A172 (cell line): Measurements from ENCODE around the gene PAM. TPM values are rescaled to one million over a fixed set of nuclear protein-coding genes. Genes with fewer than 3 reads are reported as not detected.
A peak's percentile ranks its signal among the peaks of the same experiment; 100 is the strongest.
"Not testable (repeated sequence)": the region's sequence is repeated elsewhere in the genome, so short reads cannot be mapped to it uniquely, and the experiment has no call there.

Experiments used
- DNase-seq: peaks from one replicate; pipeline ENCODE4 v3.0.0-alpha.2; 2015; ENCODE audit warnings: low spot score
- total RNA-seq: library from RNA; depleted of rRNA; stranded (reverse); fragments of >200 nt; shearing (Covaris generic); gene quantifications from 2 replicates; pipeline ENCODE4 v1.2.3, GENCODE V29; 2014

PAM gene
- total RNA-seq, 1 experiment from 2014 or later: 218 TPM

- not testable (repeated sequence) for DNase-seq
Observed at GRCh38 chr5:102751903-102752376, 3.2 kb upstream of the PAM start.

GRCh38 chr5:102753889-102754766, 977 bp upstream of the PAM start:
- no peak for DNase-seq

GRCh38 chr5:102755686-102756371, 724 bp downstream of the PAM start:
- DNase-seq: peak; percentile 82

GRCh38 chr5:102758576-102758975, 3.5 kb downstream of the PAM start:
- no peak for DNase-seq

GRCh38 chr5:102759289-102759688, 4.2 kb downstream of the PAM start:
- DNase-seq: no peak

- no peak for DNase-seq
Observed at GRCh38 chr5:102759700-102760099, 4.6 kb downstream of the PAM start.

GRCh38 chr5:102760815-102761214, 5.7 kb downstream of the PAM start:
- no peak for DNase-seq

- DNase-seq: peak; percentile 40
Observed at GRCh38 chr5:102762095-102762534, 7.0 kb downstream of the PAM start.

- DNase-seq: no peak
Observed at GRCh38 chr5:102762562-102763227, 7.6 kb downstream of the PAM start.

GRCh38 chr5:102763734-102764133, 8.6 kb downstream of the PAM start:
- no peak for DNase-seq

GRCh38 chr5:102764381-102765004, 9.4 kb downstream of the PAM start:
- no peak for DNase-seq

- DNase-seq: no peak
Observed at GRCh38 chr5:102765350-102765749, 10.2 kb downstream of the PAM start.

- no peak for DNase-seq
Observed at GRCh38 chr5:102766295-102767090, 11.4 kb downstream of the PAM start.

- no peak for DNase-seq
Observed at GRCh38 chr5:102767862-102768261, 12.8 kb downstream of the PAM start.

- DNase-seq: no peak
Observed at GRCh38 chr5:102770803-102771202, 15.7 kb downstream of the PAM start.

GRCh38 chr5:102771435-102771834, 16.3 kb downstream of the PAM start:
- DNase-seq: no peak

GRCh38 chr5:102772273-102772672, 17.2 kb downstream of the PAM start:
- no peak for DNase-seq

GRCh38 chr5:102773133-102773532, 18.0 kb downstream of the PAM start:
- no peak for DNase-seq

- DNase-seq: not testable (repeated sequence)
Observed at GRCh38 chr5:102775756-102776155, 20.7 kb downstream of the PAM start.

- DNase-seq: no peak
Observed at GRCh38 chr5:102777099-102777498, 22.0 kb downstream of the PAM start.

GRCh38 chr5:102778478-102778877, 23.4 kb downstream of the PAM start:
- DNase-seq: peak; percentile 36
